ENCODE results near the gene GIPR. TPM values are rescaled to one million over a fixed set of nuclear protein-coding genes. Genes with fewer than 3 reads are reported as not detected.

GIPR gene
- total and polyA plus RNA-seq, 2 of the 13 experiments (the other 11 are each of a cell fraction or from before 2014, with no cell fraction given) = 0.15 to 1.2 TPM

GRCh38 chr19:45730368-45731288 lies 62.6 kb downstream of the GIPR start, which contains the start of gene FBXO46 (continued):
- TF ChIP-seq YY1 (IDR thresholded peaks at IDR 0.05; ENCODE audit: insufficient read depth, insufficient replicate concordance, low read depth, low read length) = peak; percentile 91
- no peak for TF ChIP-seq SP140L (CRISPR knock-in tag; IDR thresholded peaks at IDR 0.05; ENCODE audit: borderline replicate concordance)
- peak; percentile 67 for TF ChIP-seq SRF (IDR thresholded peaks at IDR 0.05; ENCODE audit: low read depth, low read length)
- peak; percentile 81 for TF ChIP-seq TFDP1 (CRISPR knock-in tag; IDR thresholded peaks at IDR 0.05; ENCODE audit: borderline replicate concordance)
- TF ChIP-seq SRY (CRISPR knock-in tag; IDR thresholded peaks at IDR 0.05) = no peak
- TF ChIP-seq CAMTA2 (CRISPR knock-in tag; IDR thresholded peaks at IDR 0.05; ENCODE audit: borderline replicate concordance) = no peak
- TF ChIP-seq, protein P1, sequence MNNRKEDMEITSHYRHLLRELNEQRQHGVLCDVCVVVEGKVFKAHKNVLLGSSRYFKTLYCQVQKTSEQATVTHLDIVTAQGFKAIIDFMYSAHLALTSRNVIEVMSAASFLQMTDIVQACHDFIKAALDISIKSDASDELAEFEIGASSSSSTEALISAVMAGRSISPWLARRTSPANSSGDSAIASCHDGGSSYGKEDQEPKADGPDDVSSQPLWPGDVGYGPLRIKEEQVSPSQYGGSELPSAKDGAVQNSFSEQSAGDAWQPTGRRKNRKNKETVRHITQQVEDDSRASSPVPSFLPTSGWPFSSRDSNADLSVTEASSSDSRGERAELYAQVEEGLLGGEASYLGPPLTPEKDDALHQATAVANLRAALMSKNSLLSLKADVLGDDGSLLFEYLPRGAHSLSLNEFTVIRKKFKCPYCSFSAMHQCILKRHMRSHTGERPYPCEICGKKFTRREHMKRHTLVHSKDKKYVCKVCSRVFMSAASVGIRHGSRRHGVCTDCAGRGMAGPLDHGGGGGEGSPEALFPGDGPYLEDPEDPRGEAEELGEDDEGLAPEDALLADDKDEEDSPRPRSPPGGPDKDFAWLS (CRISPR knock-in tag; IDR thresholded peaks at IDR 0.05; ENCODE audit: borderline replicate concordance) = no peak
- no peak for TF ChIP-seq ZSCAN20 (CRISPR knock-in tag; IDR thresholded peaks at IDR 0.05; ENCODE audit: borderline replicate concordance)
- no peak for TF ChIP-seq ZNF17 (CRISPR knock-in tag; IDR thresholded peaks at IDR 0.05)
- TF ChIP-seq ZNF33B (CRISPR knock-in tag; IDR thresholded peaks at IDR 0.05) = no peak
- TF ChIP-seq, protein P2, sequence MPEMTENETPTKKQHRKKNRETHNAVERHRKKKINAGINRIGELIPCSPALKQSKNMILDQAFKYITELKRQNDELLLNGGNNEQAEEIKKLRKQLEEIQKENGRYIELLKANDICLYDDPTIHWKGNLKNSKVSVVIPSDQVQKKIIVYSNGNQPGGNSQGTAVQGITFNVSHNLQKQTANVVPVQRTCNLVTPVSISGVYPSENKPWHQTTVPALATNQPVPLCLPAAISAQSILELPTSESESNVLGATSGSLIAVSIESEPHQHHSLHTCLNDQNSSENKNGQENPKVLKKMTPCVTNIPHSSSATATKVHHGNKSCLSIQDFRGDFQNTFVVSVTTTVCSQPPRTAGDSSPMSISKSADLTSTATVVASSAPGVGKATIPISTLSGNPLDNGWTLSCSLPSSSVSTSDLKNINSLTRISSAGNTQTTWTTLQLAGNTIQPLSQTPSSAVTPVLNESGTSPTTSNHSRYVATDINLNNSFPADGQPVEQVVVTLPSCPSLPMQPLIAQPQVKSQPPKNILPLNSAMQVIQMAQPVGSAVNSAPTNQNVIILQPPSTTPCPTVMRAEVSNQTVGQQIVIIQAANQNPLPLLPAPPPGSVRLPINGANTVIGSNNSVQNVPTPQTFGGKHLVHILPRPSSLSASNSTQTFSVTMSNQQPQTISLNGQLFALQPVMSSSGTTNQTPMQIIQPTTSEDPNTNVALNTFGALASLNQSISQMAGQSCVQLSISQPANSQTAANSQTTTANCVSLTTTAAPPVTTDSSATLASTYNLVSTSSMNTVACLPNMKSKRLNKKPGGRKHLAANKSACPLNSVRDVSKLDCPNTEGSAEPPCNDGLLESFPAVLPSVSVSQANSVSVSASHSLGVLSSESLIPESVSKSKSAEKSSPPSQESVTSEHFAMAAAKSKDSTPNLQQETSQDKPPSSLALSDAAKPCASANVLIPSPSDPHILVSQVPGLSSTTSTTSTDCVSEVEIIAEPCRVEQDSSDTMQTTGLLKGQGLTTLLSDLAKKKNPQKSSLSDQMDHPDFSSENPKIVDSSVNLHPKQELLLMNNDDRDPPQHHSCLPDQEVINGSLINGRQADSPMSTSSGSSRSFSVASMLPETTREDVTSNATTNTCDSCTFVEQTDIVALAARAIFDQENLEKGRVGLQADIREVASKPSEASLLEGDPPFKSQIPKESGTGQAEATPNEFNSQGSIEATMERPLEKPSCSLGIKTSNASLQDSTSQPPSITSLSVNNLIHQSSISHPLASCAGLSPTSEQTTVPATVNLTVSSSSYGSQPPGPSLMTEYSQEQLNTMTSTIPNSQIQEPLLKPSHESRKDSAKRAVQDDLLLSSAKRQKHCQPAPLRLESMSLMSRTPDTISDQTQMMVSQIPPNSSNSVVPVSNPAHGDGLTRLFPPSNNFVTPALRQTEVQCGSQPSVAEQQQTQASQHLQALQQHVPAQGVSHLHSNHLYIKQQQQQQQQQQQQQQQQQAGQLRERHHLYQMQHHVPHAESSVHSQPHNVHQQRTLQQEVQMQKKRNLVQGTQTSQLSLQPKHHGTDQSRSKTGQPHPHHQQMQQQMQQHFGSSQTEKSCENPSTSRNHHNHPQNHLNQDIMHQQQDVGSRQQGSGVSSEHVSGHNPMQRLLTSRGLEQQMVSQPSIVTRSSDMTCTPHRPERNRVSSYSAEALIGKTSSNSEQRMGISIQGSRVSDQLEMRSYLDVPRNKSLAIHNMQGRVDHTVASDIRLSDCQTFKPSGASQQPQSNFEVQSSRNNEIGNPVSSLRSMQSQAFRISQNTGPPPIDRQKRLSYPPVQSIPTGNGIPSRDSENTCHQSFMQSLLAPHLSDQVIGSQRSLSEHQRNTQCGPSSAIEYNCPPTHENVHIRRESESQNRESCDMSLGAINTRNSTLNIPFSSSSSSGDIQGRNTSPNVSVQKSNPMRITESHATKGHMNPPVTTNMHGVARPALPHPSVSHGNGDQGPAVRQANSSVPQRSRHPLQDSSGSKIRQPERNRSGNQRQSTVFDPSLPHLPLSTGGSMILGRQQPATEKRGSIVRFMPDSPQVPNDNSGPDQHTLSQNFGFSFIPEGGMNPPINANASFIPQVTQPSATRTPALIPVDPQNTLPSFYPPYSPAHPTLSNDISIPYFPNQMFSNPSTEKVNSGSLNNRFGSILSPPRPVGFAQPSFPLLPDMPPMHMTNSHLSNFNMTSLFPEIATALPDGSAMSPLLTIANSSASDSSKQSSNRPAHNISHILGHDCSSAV (CRISPR knock-in tag; IDR thresholded peaks at IDR 0.05; ENCODE audit: borderline replicate concordance) = no peak
- peak; percentile 41; the same call in 1 of the 2 replicates for TF ChIP-seq TAF1 (CRISPR knock-in tag; IDR thresholded peaks at IDR 0.05)
- TF ChIP-seq HMG20B (CRISPR knock-in tag; conservative IDR thresholded peaks at IDR 0.05) = no peak
- TF ChIP-seq RBFOX2 (IDR thresholded peaks at IDR 0.05; ENCODE audit: low read depth, low read length) = peak; percentile 80
- TF ChIP-seq KDM5B (CRISPR knock-in tag; IDR thresholded peaks at IDR 0.05; ENCODE audit: borderline replicate concordance) = peak; percentile 68; the same call in 1 of the 2 replicates
